Vagina (tissue), 2 donors: ENCODE measurements around the gene TEX50.

ENCODE experiments used
- CTCF ChIP-seq, 3 experiments: fragments of 450-650 bp in 2 of 3; fragments of 200-600 bp in 1 of 3; sonication (generic) in 1 of 3; IDR thresholded peaks; one replicate each; pipeline ENCODE4 v1.5.1; 2017 to 2019; ENCODE audit warnings: antibody characterized with exemption in 3 of 3, mild to moderate bottlenecking in 2 of 3, moderate library complexity in 2 of 3
- POLR2A ChIP-seq, 2 donors: fragments of 450-650 bp; IDR thresholded peaks; one replicate each; pipeline ENCODE4 v1.6.1; 2017; ENCODE audit warnings: antibody characterized with exemption in 2 of 2, mild to moderate bottlenecking in 2 of 2, moderate library complexity in 2 of 2

GRCh38 chr1:173663159-173663558 lies 28.0 kb downstream of the TEX50 start:
- no peak for TF ChIP-seq POLR2A (IDR thresholded peaks at IDR 0.05)
- no peak for TF ChIP-seq CTCF (IDR thresholded peaks at IDR 0.05)
